Mammary epithelial cell (primary cell): ENCODE measurements around the gene DDX10.

Experiments used
- CTCF ChIP-seq, 2 donors: IDR thresholded peaks in 1 of 2; conservative IDR thresholded peaks in 1 of 2; 2 replicates each; pipeline ENCODE4 v1.5.1; 2011 to 2012; ENCODE audit warnings: inconsistent platforms in 2 of 2, low read length in 2 of 2, mild to moderate bottlenecking in 2 of 2, control low read depth in 1 of 2, low read depth in 1 of 2; ENCODE audit not compliant: insufficient read depth in 1 of 2; ENCODE audit errors: extremely low read depth in 1 of 2
- EZH2 ChIP-seq: IDR thresholded peaks from 2 replicates; pipeline ENCODE4 v1.6.1; 2012; ENCODE audit warnings: low read length, inconsistent platforms, borderline replicate concordance

GRCh38 chr11:108708173-108708572, 43.3 kb downstream of the DDX10 start:
- TF ChIP-seq CTCF (conservative IDR thresholded peaks at IDR 0.05 in 1 of 2, IDR thresholded peaks at IDR 0.05 in 1 of 2; ENCODE audit: extremely low read depth in 1 of 2, insufficient read depth in 1 of 2, low read depth in 1 of 2, low read length in 2 of 2) (no peak), EZH2 (no peak)
